Fibroblast of lung (primary cell): ENCODE results near the gene TNS3.

Source experiments
- CTCF ChIP-seq, 2 donors: IDR thresholded peaks in 1 of 2; conservative IDR thresholded peaks in 1 of 2; 1 replicate in 1 of 2; 2 replicates in 1 of 2; pipeline ENCODE4 v1.5.1; 2011 to 2012; ENCODE audit warnings: low read length in 2 of 2, control low read depth in 1 of 2, inconsistent platforms in 1 of 2, low read depth in 1 of 2, mild to moderate bottlenecking in 1 of 2
- EZH2 ChIP-seq: IDR thresholded peaks from 2 replicates; pipeline ENCODE4 v1.5.1; 2012; ENCODE audit warnings: low read length, control low read depth, mild to moderate bottlenecking; ENCODE audit errors: missing control alignments

- TF ChIP-seq CTCF (conservative IDR thresholded peaks at IDR 0.05 in 1 of 2, IDR thresholded peaks at IDR 0.05 in 1 of 2; ENCODE audit: low read depth in 1 of 2, low read length in 2 of 2) (no peak), EZH2 (no peak)
Observed at GRCh38 chr7:47335071-47335470, 246.8 kb downstream of the TNS3 start.
